ENCODE data around the gene CASK. TPM values are rescaled to one million over a fixed set of nuclear protein-coding genes. Genes with fewer than 3 reads are reported as not detected.

Gene CASK
- total and polyA plus RNA-seq, 8 donors: 7.3 to 82.0 (median 32.3) TPM

- no peaks in the 10 kb centered on the region for H3K36me3 ChIP-seq
- intact Hi-C loops (cut with DNase I; ENCODE audit: low total_unique reads): no loop called here
- DNase-seq: peak; percentile 47 to 61
Measured at GRCh38 chrX:41870719-41871151, 52.6 kb downstream of the CASK start.

GRCh38 chrX:41868392-41868977 lies 54.9 kb downstream of the CASK start:
- no peaks in the 10 kb centered on the region for H3K9me3 ChIP-seq
- TF ChIP-seq POLR2A (IDR thresholded peaks at IDR 0.05) (no peak), EP300 (IDR thresholded peaks at IDR 0.05) (no peak), CTCF (IDR thresholded peaks at IDR 0.05) (no peak), POLR2AphosphoS5 (IDR thresholded peaks at IDR 0.05) (no peak)
- no peak overlapping the region for H3K4me3 ChIP-seq
- H3K4me1 ChIP-seq: peaks cover 0 to 14% (median 7%) of the 10 kb centered on the region in 4 donors
- H3K36me3 ChIP-seq: no peaks in the 10 kb centered on the region
- WGBS, 5 donors: 59 to 78% (median 72%) methylated on average over 3 of the region's 3 CpGs
- H3K27ac ChIP-seq: no peak overlapping the region
- peak in 1 of 2 donors; percentile 12 for DNase-seq
- intact Hi-C loops (cut with DNase I; ENCODE audit: low total_unique reads): no loop called here
- no peaks in the 10 kb centered on the region for H3K27me3 ChIP-seq

More at GRCh38 chrX:41870719-41871151, 52.6 kb downstream of the CASK start:
- TF ChIP-seq CTCF (IDR thresholded peaks at IDR 0.05): no peak
- TF ChIP-seq POLR2A (IDR thresholded peaks at IDR 0.05): no peak
- TF ChIP-seq POLR2AphosphoS5 (IDR thresholded peaks at IDR 0.05): peak in 2 of 3 donors; percentile 29 to 37
- no peak for TF ChIP-seq EP300 (IDR thresholded peaks at IDR 0.05)
- peak overlapping the region in 1 of 5 donors; percentile 29 for H3K27ac ChIP-seq
- WGBS, 5 donors: 32 to 50% (median 44%) methylated on average over 2 of the region's 2 CpGs
- no peaks in the 10 kb centered on the region for H3K9me3 ChIP-seq
- H3K27me3 ChIP-seq: no peaks in the 10 kb centered on the region
- no peak overlapping the region for H3K4me3 ChIP-seq
- H3K4me1 ChIP-seq: peaks cover 0 to 14% (median 7%) of the 10 kb centered on the region in 4 donors

- DNase-seq: no peak
- Histone ChIP-seq H3K4me1 (peaks cover 0 to 3% (median 0%) of the 10 kb centered on the region in 4 donors), H3K4me3 (no peak overlapping the region), H3K27ac (no peak overlapping the region), H3K27me3 (no peaks in the 10 kb centered on the region), H3K36me3 (no peaks in the 10 kb centered on the region), H3K9me3 (no peaks in the 10 kb centered on the region)
- TF ChIP-seq POLR2AphosphoS5 (IDR thresholded peaks at IDR 0.05): no peak
- no peak for TF ChIP-seq CTCF (IDR thresholded peaks at IDR 0.05)
- no peak for TF ChIP-seq POLR2A (IDR thresholded peaks at IDR 0.05)
- no peak for TF ChIP-seq EP300 (IDR thresholded peaks at IDR 0.05)
- intact Hi-C loops (cut with DNase I; ENCODE audit: low total_unique reads): no loop called here
- WGBS, 5 donors: 72 to 100% (median 87%) methylated on average over 2 of the region's 2 CpGs
Measured at GRCh38 chrX:41863343-41864203, 59.8 kb downstream of the CASK start.

GRCh38 chrX:41862562-41863184 lies 60.7 kb downstream of the CASK start:
- Histone ChIP-seq H3K27me3 (no peaks in the 10 kb centered on the region), H3K9me3 (no peaks in the 10 kb centered on the region), H3K36me3 (no peaks in the 10 kb centered on the region), H3K4me3 (no peak overlapping the region), H3K4me1 (no peaks in the 10 kb centered on the region), H3K27ac (no peak overlapping the region)
- intact Hi-C loops (cut with DNase I; ENCODE audit: low total_unique reads): no loop called here
- TF ChIP-seq POLR2A (IDR thresholded peaks at IDR 0.05) (no peak), EP300 (IDR thresholded peaks at IDR 0.05) (no peak), POLR2AphosphoS5 (IDR thresholded peaks at IDR 0.05) (no peak), CTCF (IDR thresholded peaks at IDR 0.05) (no peak)
- WGBS, 5 donors: 35 to 64% (median 45%) methylated on average over 4 of the region's 4 CpGs
- peak in 1 of 2 donors; percentile 2 for DNase-seq

All from stomach (tissue), 9 donors.